GM18951 (cell line): ENCODE measurements around the gene LONP1.
"Not testable (repeated sequence)": the region's sequence is repeated elsewhere in the genome, so short reads cannot be mapped to it uniquely, and the experiment has no call there.

Experiments
- POLR2A ChIP-seq: IDR thresholded peaks from 4 replicates; pipeline ENCODE4 v1.6.1; 2011; ENCODE audit warnings: mild to moderate bottlenecking; ENCODE audit not compliant: insufficient read length, insufficient read depth; ENCODE audit errors: extremely low read depth
- in situ Hi-C: fragments of 300-500 bp; cut with MboI; formaldehyde crosslinking; loops from one replicate; pipeline ENCODE4 v1.12.0; 2022; ENCODE audit warnings: low sequenced_read_pairs, mixed read lengths, inconsistent platforms; ENCODE audit not compliant: unreplicated experiment

Gene LONP1

GRCh38 chr19:5719961-5720790, at the start of gene LONP1, which contains the start of gene CATSPERD:
TSS of gene LONP1 (minus strand) at chr19:5720146. CDS start at chr19:5720132, 14 bp downstream.
TSS of gene CATSPERD (plus strand) at chr19:5720637. CDS start at chr19:5720738, 101 bp downstream.
- peak; percentile 90 for TF ChIP-seq POLR2A
- in situ Hi-C loops: no loop called here

GRCh38 chr19:5767949-5768348, 48.0 kb upstream of the LONP1 start:
- no peak for TF ChIP-seq POLR2A
- in situ Hi-C loops: no loop called here

- TF ChIP-seq POLR2A: no peak
- in situ Hi-C loops: no loop called here
Measured at GRCh38 chr19:5765220-5765619, 45.3 kb upstream of the LONP1 start.

GRCh38 chr19:5762608-5763217, 42.8 kb upstream of the LONP1 start:
- in situ Hi-C loops: no loop called here
- TF ChIP-seq POLR2A: no peak

- in situ Hi-C loops: no loop called here
- TF ChIP-seq POLR2A: no peak
Measured at GRCh38 chr19:5753743-5754142, 33.8 kb upstream of the LONP1 start.

- TF ChIP-seq POLR2A: no peak
- in situ Hi-C loops: no loop called here
Measured at GRCh38 chr19:5751709-5752108, 31.8 kb upstream of the LONP1 start.

GRCh38 chr19:5749505-5749904, 29.6 kb upstream of the LONP1 start:
- in situ Hi-C loops: no loop called here
- no peak for TF ChIP-seq POLR2A

- in situ Hi-C loops: not testable (repeated sequence)
Measured at GRCh38 chr19:5748920-5749319, 29.0 kb upstream of the LONP1 start.

- in situ Hi-C loops: not testable (repeated sequence)
Measured at GRCh38 chr19:5744999-5745398, 25.1 kb upstream of the LONP1 start.

- in situ Hi-C loops: no loop called here
- no peak for TF ChIP-seq POLR2A
Measured at GRCh38 chr19:5743630-5744029, 23.7 kb upstream of the LONP1 start.

- no peak for TF ChIP-seq POLR2A
- in situ Hi-C loops: no loop called here
Measured at GRCh38 chr19:5742051-5742450, 22.1 kb upstream of the LONP1 start.

GRCh38 chr19:5738423-5738822, 18.5 kb upstream of the LONP1 start:
- TF ChIP-seq POLR2A: no peak
- in situ Hi-C loops: no loop called here

- in situ Hi-C loops: not testable (repeated sequence)
Measured at GRCh38 chr19:5733172-5733571, 13.2 kb upstream of the LONP1 start.

- in situ Hi-C loops: no loop called here
- TF ChIP-seq POLR2A: no peak
Measured at GRCh38 chr19:5727453-5728050, 7.6 kb upstream of the LONP1 start.
